Stimulated activated effector memory CD8-positive, alpha-beta T cell treated with anti-CD3 and anti-CD28 coated beads, Interleukin-12 subunit alpha, Interleukin-12 subunit beta, amount 100 ng/mL, for 72 hours (primary cell): ENCODE data around the gene MYCBPAP.

Source experiments
- ATAC-seq: fragments of 150-1000 bp; cut with Tn5 transposase; 2 replicates; pipeline ENCODE4 v1.10.0; 2021
- DNase-seq, 2 donors: peaks; one replicate each; pipeline ENCODE4 v3.0.0; 2021 to 2022; ENCODE audit warnings: low spot score in 2 of 2
- H3K27ac Mint-ChIP-seq: one replicate; pipeline ENCODE4 v1.8.0; 2022; ENCODE audit warnings: mild to moderate bottlenecking, mixed read lengths
- H3K36me3 Mint-ChIP-seq: one replicate; pipeline ENCODE4 v1.8.0; 2022; ENCODE audit warnings: mild to moderate bottlenecking, mixed read lengths
- H3K4me1 Mint-ChIP-seq: one replicate; pipeline ENCODE4 v1.8.0; 2022; ENCODE audit warnings: mixed read lengths
- H3K4me3 Mint-ChIP-seq: one replicate; pipeline ENCODE4 v1.8.0; 2022; ENCODE audit warnings: mild to moderate bottlenecking, mixed read lengths
- H3K9me3 Mint-ChIP-seq: one replicate; pipeline ENCODE4 v1.8.0; 2022; ENCODE audit warnings: mixed read lengths

Gene MYCBPAP, protein sequence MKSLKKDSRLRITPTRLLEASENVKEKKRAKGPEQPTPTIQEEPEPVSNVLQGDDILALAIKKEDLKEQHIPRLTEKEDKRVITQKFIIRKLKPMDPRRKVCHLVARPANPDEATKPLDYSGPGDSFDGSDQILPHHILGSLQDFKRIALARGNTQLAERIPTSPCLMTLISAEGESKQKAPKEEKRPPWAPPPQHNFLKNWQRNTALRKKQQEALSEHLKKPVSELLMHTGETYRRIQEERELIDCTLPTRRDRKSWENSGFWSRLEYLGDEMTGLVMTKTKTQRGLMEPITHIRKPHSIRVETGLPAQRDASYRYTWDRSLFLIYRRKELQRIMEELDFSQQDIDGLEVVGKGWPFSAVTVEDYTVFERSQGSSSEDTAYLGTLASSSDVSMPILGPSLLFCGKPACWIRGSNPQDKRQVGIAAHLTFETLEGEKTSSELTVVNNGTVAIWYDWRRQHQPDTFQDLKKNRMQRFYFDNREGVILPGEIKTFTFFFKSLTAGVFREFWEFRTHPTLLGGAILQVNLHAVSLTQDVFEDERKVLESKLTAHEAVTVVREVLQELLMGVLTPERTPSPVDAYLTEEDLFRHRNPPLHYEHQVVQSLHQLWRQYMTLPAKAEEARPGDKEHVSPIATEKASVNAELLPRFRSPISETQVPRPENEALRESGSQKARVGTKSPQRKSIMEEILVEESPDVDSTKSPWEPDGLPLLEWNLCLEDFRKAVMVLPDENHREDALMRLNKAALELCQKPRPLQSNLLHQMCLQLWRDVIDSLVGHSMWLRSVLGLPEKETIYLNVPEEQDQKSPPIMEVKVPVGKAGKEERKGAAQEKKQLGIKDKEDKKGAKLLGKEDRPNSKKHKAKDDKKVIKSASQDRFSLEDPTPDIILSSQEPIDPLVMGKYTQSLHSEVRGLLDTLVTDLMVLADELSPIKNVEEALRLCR

DNA sequence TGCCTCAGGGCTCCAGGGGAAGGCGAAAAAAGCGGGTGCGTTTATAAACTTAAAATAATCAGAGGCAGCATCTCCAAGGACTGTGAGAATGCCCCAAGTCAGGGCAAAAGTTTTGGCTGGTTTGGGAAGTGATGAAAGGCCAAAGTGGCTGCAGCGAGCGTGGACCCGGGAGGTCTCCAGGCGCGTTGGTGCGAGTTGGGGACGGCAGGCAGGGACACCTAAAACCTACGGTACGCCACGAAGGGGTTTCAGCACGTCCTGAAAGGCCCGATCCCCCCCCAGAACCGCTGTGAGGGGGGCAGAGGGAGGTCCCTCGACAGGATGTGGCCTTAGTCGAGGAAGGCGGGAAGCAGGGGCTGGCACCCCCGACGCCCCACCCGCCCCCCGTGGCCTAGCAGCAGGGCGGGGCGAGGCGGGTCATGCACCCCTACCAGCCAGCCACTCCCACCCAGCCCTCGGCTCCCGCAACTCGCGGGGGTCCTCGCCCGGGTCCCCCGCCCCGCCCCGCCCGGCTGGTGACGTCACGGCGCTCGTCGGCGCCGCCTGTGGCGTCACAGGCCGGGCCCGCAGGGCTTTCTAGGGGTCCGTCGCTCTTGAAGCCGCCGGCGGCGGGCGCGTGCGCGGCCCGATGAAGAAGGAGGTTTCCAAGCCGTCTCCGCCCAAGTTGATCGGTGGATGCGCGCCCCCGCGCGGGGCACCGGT lies at the start of gene MYCBPAP:
MYCBPAP (plus strand) TSS at position 569 of the 702 bp plus-strand sequence. CDS start 236 bp downstream, outside the sequence.
- ATAC-seq (peak; percentile 79), DNase-seq (peak; percentile 67 to 90)
- H3K9me3 Mint-ChIP-seq = no peaks in the 10 kb centered on the region
- H3K4me1 Mint-ChIP-seq = peaks cover 50% of the 10 kb centered on the region
- peak within 1 kb of the TSS; percentile 92 for H3K4me3 Mint-ChIP-seq
- H3K27ac Mint-ChIP-seq = peak within 1 kb of the TSS; percentile 93
- H3K36me3 Mint-ChIP-seq = no peaks in the 10 kb centered on the region

DNA sequence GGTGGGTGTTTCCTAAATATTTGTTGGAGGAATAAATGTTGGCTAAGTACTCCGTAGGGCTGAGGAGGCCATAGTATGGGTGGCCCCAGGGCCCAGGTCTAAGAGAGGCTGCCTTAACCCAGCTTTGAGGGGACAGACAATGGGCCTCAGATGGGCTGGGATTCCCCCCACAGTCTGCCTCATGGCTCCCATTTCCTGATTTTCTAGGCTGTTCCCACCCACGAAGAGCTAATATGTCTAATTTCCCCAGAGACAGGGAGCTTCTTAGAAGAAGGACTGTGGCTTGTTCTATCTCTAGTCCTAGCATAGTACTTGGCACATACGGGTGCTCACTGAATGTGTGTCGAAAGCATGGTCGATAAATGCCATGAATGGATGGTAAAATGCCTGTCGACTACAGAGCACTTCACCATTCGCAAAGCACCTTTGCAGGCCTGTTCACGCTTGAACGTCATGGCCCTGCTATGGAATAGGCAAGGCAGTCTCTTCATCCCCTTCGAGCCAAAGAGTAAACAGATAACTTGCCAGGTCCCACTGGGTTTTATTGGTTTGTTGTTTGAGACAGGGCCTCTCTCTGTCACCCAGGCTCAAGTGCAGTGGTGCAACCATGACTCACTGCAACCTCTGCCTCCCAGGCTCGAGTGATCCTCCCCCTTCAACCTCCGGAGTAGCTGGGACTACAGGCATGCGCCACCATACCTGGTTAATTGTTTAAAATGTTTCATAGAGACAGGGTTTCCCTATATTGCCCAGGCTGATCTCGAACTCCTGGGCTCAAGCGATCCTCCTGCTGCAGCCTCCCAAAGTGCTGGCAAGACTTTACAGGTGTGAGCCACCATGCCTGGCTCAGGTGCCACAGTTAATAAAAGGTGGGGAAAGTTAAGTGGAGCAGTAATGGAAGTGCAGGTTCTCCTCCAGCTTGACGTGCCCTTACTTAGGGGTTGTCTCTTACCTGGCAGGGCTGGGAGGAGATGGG lies 49.2 kb upstream of the MYCBPAP start:
- Mint-ChIP-seq H3K4me1 (no peaks in the 10 kb centered on the region), H3K36me3 (no peaks in the 10 kb centered on the region), H3K4me3 (no peak overlapping the region), H3K27ac (no peak overlapping the region), H3K9me3 (no peaks in the 10 kb centered on the region)
- ATAC-seq (no peak), DNase-seq (no peak)

DNA sequence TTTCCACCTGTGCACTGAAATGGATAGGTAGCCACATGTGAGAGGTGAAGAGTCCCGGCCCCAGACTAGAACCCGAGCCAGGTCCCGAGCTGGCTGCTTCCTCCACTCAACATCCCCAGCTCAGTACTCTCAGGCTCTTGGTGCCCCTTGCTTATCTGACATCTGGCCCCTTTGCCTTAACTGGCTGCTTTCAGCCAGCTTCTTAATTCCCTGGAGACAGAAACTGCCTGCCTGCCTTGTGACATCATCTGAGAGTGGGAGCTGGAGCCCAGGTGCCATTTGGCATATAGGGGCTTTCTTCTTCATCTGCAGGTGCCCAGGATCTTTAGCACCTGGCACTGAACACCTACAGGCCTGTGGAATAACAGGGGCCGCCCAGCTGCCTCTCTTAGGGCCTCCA lies 48.5 kb upstream of the MYCBPAP start:
- Mint-ChIP-seq H3K36me3 (no peaks in the 10 kb centered on the region), H3K9me3 (no peaks in the 10 kb centered on the region), H3K27ac (no peak overlapping the region), H3K4me1 (peaks cover 3% of the 10 kb centered on the region), H3K4me3 (no peak overlapping the region)
- no peak for DNase-seq
- no peak for ATAC-seq

DNA sequence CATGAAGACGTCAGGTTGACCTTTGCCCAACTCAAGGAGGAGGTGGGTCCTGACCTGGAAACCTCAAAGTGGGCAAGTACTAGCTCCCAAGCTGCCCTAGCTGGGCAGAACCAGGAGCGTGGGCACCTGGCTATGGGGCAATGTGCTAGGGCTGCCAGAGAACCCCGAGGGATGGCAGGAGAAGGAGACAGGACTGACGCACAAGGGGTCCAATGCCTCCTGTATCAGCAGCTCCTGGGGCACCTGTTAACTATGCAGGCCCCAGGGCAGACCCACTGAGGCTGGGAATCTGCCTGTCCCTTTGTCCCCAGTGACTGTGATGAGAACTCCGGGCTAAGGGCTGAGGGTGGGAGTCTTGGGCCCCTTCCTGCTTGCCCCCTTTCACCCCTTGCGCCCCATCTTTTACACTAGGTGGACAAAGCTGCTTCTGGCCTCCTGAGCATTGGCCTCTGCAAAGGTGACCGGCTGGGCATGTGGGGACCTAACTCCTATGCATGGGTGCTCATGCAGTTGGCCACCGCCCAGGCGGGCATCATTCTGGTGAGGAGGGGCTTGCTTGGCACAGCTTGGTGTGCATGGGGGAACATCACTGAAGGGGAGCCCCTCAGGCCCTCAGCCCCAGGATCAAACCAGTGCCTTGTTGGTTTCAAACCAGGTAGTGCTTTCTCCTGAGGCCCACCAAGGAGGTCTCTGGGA lies 47.3 kb upstream of the MYCBPAP start:
- ATAC-seq (no peak), DNase-seq (no peak)
- H3K4me3 Mint-ChIP-seq = no peak overlapping the region
- H3K27ac Mint-ChIP-seq = no peak overlapping the region
- H3K36me3 Mint-ChIP-seq = no peaks in the 10 kb centered on the region
- peaks cover 10% of the 10 kb centered on the region for H3K4me1 Mint-ChIP-seq
- no peaks in the 10 kb centered on the region for H3K9me3 Mint-ChIP-seq

DNA sequence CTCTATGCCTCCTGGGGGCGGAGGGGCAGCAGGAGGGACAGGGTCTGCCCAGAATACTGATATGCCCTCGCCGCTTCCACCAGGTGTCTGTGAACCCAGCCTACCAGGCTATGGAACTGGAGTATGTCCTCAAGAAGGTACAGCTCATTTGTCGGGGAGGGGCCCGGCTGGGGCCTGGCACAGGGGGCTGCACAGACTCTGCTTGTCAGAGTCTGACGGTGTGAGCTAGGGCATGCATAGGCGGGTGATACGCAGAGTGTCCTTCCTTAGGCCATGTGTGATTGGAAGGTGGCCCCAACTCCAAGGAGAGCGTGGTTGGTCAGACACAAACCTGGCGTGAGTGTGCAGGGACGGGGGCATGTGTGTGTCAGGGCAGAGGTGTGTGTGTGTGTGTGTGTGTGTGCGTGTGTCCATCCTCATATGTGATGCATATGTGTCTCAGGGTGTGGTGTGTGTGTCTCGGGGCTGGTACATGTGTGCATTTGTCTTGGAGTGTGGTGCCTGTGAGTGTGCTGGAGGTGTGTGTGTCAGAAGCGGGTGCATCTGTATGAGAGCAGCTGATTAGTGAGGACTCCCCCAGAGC lies 46.6 kb upstream of the MYCBPAP start:
- Mint-ChIP-seq H3K9me3 (no peaks in the 10 kb centered on the region), H3K4me1 (peaks cover 15% of the 10 kb centered on the region), H3K27ac (no peak overlapping the region), H3K36me3 (no peaks in the 10 kb centered on the region), H3K4me3 (no peak overlapping the region)
- ATAC-seq (no peak), DNase-seq (no peak)

DNA sequence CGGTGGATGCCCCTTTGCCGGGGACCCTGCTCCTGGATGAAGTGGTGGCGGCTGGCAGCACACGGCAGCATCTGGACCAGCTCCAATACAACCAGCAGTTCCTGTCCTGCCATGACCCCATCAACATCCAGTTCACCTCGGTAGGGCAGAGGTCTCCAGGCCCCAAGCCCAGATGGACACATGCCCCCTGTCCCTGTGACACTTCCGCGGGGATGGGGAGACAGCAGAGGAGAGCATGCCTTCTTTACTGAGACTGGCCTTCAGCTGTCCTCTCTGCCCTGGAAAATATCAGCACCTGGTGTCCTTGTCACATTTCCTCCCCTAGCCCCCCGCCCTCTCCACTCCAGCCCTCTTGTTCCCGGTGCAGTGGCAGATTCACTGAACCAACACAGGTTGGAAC lies 45.8 kb upstream of the MYCBPAP start:
- Mint-ChIP-seq H3K9me3 (no peaks in the 10 kb centered on the region), H3K36me3 (no peaks in the 10 kb centered on the region), H3K27ac (no peak overlapping the region), H3K4me1 (peaks cover 23% of the 10 kb centered on the region), H3K4me3 (no peak overlapping the region)
- no peak for DNase-seq
- ATAC-seq = no peak

DNA sequence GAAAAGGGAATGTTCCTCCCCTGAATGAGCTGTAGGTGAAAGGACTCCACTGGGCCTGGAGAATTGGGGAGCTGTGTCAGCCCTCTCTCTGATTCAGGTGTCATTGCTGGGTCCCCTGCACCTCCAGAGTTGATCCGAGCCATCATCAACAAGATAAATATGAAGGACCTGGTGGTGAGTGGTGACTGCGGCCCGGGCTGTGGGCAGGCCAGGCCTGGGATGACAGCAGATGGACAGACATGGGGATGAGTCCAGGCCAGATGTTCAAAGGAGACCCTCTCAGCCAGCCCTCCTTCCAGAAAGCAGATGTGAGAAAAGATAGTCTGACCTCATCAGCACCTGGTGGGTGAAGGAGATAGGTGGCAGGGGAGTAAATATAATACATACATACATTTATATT lies 44.1 kb upstream of the MYCBPAP start:
- H3K27ac Mint-ChIP-seq = no peak overlapping the region
- H3K9me3 Mint-ChIP-seq = no peaks in the 10 kb centered on the region
- no peak for ATAC-seq
- no peaks in the 10 kb centered on the region for H3K36me3 Mint-ChIP-seq
- H3K4me3 Mint-ChIP-seq = no peak overlapping the region
- DNase-seq = no peak
- peaks cover 34% of the 10 kb centered on the region for H3K4me1 Mint-ChIP-seq

DNA sequence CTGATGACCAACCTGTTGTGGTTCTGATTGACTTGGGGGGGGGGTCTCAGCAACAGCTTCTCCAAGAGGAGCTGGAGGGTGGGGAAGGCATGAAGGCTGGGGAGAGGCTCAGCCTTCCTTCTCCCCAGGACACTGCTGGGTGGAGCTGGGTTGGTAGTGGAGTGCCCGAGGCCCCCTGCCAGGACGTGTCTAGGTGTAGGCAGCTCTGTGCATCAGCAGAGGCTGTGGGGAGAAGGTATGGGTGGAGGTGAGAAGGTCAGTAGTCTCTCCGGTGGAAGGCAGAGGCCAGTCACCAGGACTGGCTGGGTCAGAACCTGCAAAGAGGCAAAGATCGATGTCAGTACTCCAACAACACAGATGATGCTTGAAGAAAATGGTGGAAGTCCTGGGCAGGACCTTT lies 43.5 kb upstream of the MYCBPAP start:
- H3K36me3 Mint-ChIP-seq = no peaks in the 10 kb centered on the region
- H3K9me3 Mint-ChIP-seq = no peaks in the 10 kb centered on the region
- H3K27ac Mint-ChIP-seq = no peak overlapping the region
- no peak overlapping the region for H3K4me3 Mint-ChIP-seq
- no peak for DNase-seq
- no peak for ATAC-seq
- peaks cover 34% of the 10 kb centered on the region for H3K4me1 Mint-ChIP-seq

DNA sequence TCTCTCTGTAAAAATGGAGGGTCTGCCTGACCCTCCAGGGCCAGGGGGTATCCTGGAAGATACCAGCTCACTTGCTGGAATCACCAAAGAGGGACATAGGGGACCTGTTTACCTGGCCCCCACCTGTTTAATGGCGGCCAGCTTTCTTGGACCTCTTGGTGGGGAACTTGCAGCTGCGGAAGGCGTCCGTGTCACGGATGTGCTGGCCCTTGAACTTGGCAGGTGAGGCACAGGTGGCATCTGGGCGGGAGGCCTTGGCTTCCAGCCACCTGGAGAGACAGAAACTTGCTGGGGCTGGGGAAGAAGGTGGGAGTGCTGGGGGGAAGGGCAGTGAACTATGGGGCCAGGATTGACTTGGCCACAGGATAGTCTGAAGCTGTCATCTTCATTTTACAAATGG lies 43.1 kb upstream of the MYCBPAP start:
- no peaks in the 10 kb centered on the region for H3K36me3 Mint-ChIP-seq
- H3K4me3 Mint-ChIP-seq = no peak overlapping the region
- H3K4me1 Mint-ChIP-seq = peaks cover 34% of the 10 kb centered on the region
- ATAC-seq (no peak), DNase-seq (no peak)
- no peaks in the 10 kb centered on the region for H3K9me3 Mint-ChIP-seq
- no peak overlapping the region for H3K27ac Mint-ChIP-seq

DNA sequence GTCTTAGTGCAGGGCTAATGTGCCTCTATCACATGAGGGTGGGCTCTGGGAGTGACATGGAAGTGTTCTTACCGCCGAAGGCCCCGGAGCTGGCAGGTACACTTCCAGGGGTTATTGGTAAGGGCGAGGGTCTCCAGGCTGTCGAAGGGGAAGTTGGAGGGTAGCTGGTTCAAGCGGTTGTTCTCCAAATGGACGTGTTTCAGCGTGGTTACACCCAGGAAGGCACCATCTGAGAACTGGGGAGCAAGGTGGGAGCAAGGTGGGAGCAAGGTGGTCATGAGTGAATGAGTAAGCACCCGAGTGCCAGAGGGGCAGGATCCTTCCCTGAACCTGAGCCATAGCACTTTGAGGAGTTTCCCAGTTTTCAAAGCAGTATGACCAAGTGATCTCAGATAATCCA lies 42.6 kb upstream of the MYCBPAP start:
- DNase-seq (no peak), ATAC-seq (no peak)
- Mint-ChIP-seq H3K4me1 (peaks cover 34% of the 10 kb centered on the region), H3K9me3 (no peaks in the 10 kb centered on the region), H3K4me3 (no peak overlapping the region), H3K36me3 (no peaks in the 10 kb centered on the region), H3K27ac (no peak overlapping the region)

DNA sequence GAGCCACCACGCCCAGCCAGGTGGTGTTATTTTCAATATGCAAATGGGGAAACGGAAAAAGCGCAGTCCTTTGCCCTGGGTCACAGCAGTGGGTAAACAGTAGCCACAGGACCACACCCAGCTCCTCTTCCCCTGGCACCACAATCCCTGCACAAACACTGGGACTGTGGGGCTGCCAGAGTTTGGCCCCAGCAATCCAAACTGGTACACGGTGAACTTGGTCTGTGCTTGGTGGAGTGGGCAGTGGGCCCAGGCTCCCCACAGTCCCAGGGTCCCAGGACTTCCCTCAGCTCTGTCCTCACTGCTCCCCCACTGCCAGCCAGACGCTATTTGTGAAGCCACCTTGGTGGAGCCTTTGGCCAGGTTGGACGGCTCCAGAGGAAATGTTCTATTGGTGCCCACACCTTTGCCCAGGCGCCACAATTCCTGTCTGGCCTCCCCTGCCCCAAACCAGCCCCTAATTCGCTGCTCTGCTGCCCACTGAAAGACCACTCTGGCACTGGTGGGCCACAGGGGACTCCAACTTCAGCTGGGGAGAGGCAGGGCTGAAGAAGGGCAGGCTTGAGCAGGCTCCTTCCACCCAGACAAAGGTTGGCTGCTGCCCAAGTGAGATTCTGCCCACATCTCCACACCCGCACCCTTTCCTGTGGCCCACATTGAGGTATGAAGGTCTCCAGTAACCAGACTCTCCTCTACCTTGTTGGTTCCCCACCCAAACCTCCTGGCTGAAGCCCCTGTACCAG lies 41.7 kb upstream of the MYCBPAP start:
- no peaks in the 10 kb centered on the region for H3K9me3 Mint-ChIP-seq
- no peak for DNase-seq
- H3K4me1 Mint-ChIP-seq = peaks cover 34% of the 10 kb centered on the region
- ATAC-seq = no peak
- H3K27ac Mint-ChIP-seq = no peak overlapping the region
- no peak overlapping the region for H3K4me3 Mint-ChIP-seq
- H3K36me3 Mint-ChIP-seq = no peaks in the 10 kb centered on the region

DNA sequence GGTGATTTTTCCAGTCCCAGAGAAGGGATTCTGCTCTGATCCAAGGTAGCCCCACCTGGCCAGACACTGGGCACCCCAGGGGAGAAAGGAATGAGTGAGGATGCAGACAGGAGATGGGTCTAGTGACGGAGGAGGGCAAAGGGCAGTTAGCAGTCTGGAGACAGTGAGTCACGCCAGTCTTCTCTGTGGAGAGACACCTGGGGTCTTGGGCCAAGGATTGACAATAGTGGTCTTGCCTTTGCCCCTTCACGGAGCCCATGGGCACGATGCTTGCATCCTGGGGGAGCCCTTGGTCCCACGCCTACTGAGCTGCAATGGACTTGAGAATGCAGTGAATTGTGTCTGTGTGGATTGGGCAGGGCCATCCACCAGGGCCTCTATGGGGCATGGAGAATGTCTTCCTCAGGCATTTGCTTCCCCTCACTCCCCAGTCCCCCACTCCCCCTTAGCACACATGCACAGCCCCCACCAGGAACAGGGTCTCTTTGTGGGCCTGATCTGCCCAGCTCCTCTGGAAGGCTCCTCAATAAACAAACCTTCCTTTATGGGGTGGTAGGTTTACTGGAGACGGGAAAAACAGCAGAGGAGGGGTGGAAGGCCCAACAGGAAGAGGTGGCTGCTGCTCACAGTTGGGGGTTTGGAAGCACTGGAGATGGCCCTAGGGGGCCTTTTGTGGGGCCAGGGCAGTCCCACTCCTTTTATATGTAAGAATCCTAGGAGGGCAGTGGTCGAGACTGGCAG lies 41.0 kb upstream of the MYCBPAP start:
- DNase-seq (no peak), ATAC-seq (no peak)
- H3K9me3 Mint-ChIP-seq = no peaks in the 10 kb centered on the region
- H3K36me3 Mint-ChIP-seq = no peaks in the 10 kb centered on the region
- H3K27ac Mint-ChIP-seq = no peak overlapping the region
- H3K4me1 Mint-ChIP-seq = peaks cover 34% of the 10 kb centered on the region
- H3K4me3 Mint-ChIP-seq = no peak overlapping the region
